ENCODE data around the gene LINGO1. TPM values are rescaled to one million over a fixed set of nuclear protein-coding genes. Genes with fewer than 3 reads are reported as not detected.

Gene LINGO1
- total RNA-seq, 1 donor from 2014 or later = 18.7 TPM

- no peaks in the 10 kb centered on the region for H3K9me3 Mint-ChIP-seq
- peaks cover 6% of the 10 kb centered on the region for H3K4me1 Mint-ChIP-seq
- H3K27ac Mint-ChIP-seq = no peak overlapping the region
- no peak for TF ChIP-seq CTCF (IDR thresholded peaks at IDR 0.05; ENCODE audit: unreplicated experiment)
- no peaks in the 10 kb centered on the region for H3K27me3 Mint-ChIP-seq (ENCODE audit: low read depth)
- H3K36me3 Mint-ChIP-seq = no peaks in the 10 kb centered on the region
- H3K4me3 Mint-ChIP-seq = no peak overlapping the region
- DNase-seq (ENCODE audit: low spot score in 2 of 2, unreplicated experiment in 2 of 2) = no peak
These were observed 35.6 kb downstream of the LINGO1 start for GRCh38 chr15:77596821-77597803.

DNA sequence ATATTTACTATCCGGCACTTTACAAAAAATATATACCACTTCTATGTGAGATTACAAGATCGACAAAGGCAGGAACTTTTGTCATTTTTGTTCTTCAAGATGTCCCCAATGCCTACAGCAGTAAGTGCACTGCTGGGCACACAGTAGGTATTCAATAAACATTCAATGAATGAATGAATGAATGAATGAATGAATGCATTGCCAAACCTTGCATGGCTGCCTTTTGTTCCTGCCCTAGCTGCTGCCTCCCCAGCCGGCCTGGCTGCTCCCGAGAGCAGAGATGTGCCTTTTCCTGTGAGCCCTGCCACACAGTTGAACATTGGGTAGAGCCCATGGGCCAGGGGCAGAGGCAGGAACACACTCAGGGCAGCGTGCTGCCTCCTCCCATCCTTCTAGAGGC is 37.5 kb downstream of the LINGO1 start:
- no peak for DNase-seq (ENCODE audit: low spot score in 2 of 2, unreplicated experiment in 2 of 2)
- Mint-ChIP-seq H3K27ac (no peak overlapping the region), H3K4me3 (no peak overlapping the region), H3K27me3 (ENCODE audit: low read depth) (no peaks in the 10 kb centered on the region), H3K36me3 (no peaks in the 10 kb centered on the region), H3K4me1 (peaks cover 8% of the 10 kb centered on the region), H3K9me3 (no peaks in the 10 kb centered on the region)
- TF ChIP-seq CTCF (IDR thresholded peaks at IDR 0.05; ENCODE audit: unreplicated experiment) = no peak

- H3K36me3 Mint-ChIP-seq = no peaks in the 10 kb centered on the region
- no peak overlapping the region for H3K27ac Mint-ChIP-seq
- no peaks in the 10 kb centered on the region for H3K9me3 Mint-ChIP-seq
- no peaks in the 10 kb centered on the region for H3K27me3 Mint-ChIP-seq (ENCODE audit: low read depth)
- peaks cover 8% of the 10 kb centered on the region for H3K4me1 Mint-ChIP-seq
- no peak overlapping the region for H3K4me3 Mint-ChIP-seq
- DNase-seq (ENCODE audit: low spot score in 2 of 2, unreplicated experiment in 2 of 2) = no peak
- no peak for TF ChIP-seq CTCF (IDR thresholded peaks at IDR 0.05; ENCODE audit: unreplicated experiment)
These were observed 40.0 kb downstream of the LINGO1 start for GRCh38 chr15:77592758-77593157.

DNA sequence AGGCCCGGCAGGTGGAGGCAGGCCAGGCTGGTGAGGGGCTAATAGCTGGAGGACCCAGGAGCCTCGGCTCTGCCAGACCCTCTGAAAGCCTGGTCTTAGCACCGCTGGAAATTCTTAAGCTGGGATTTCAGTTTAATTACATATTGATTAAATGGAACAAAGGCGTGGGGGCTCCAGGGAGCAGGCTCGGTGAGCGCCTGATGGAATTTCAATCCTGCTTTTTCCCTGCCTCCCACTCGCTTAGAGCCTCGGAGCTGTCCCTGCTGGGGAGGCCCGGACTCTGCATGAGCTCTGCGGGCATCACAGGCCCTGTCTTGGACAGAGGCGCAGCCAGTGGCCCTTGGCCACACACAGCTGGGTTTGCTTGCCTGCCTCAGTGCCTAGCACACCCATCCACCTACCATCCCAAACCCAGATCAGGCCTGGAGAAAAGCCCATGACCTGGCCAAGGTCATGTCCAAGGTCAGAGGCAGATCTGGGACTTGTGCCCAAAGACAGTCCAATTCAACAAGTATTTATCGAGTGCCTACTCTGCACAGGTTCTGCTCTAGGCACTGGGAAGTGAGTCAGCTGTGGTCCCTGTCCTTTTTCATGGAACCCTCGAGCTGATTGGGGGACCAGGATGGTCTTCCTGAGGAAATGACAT is 40.6 kb downstream of the LINGO1 start:
- Mint-ChIP-seq H3K4me1 (peaks cover 6% of the 10 kb centered on the region), H3K36me3 (no peaks in the 10 kb centered on the region), H3K9me3 (no peaks in the 10 kb centered on the region), H3K27ac (no peak overlapping the region), H3K4me3 (no peak overlapping the region), H3K27me3 (ENCODE audit: low read depth) (no peaks in the 10 kb centered on the region)
- TF ChIP-seq CTCF (IDR thresholded peaks at IDR 0.05; ENCODE audit: unreplicated experiment) = no peak
- DNase-seq (ENCODE audit: low spot score in 2 of 2, unreplicated experiment in 2 of 2) = no peak

- Mint-ChIP-seq H3K27ac (no peak overlapping the region), H3K4me1 (peaks cover 6% of the 10 kb centered on the region), H3K36me3 (no peaks in the 10 kb centered on the region), H3K4me3 (no peak overlapping the region), H3K9me3 (no peaks in the 10 kb centered on the region), H3K27me3 (ENCODE audit: low read depth) (peaks cover 2% of the 10 kb centered on the region)
- no peak for DNase-seq (ENCODE audit: low spot score in 2 of 2, unreplicated experiment in 2 of 2)
- no peak for TF ChIP-seq CTCF (IDR thresholded peaks at IDR 0.05; ENCODE audit: unreplicated experiment)
These were observed 42.9 kb downstream of the LINGO1 start for GRCh38 chr15:77589839-77590238.

Data from mesothelial cell of epicardium (in vitro differentiated cells).